ENCODE measurements around the gene SBF2.

DNA sequence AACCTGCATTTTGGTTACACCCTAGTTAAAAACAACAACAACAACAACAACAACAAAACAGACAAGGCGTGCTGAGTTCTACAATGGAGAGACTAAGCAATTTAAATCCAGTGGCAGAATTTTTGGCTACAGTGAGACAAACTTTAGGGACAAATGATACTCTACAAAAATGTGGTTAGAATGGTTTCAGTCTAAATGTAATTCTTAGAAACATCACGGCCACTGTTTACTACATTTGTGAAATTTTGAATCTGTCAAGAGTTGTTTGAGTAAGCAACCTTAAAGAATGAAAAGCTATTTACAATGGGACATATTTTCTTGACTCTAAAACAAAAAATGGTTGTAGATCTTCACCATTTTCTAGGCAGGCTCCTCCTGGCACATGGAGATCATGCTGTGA lies 370.7 kb downstream of the SBF2 start:
- TF ChIP-seq SP1 (IDR thresholded peaks at IDR 0.05) (no peak), ZNF384 (IDR thresholded peaks at IDR 0.05) (no peak)

Measured in HEK293T (cell line).